Type B pancreatic cell (in vitro differentiated cells): ENCODE measurements around the gene ADGRV1. TPM values are rescaled to one million over a fixed set of nuclear protein-coding genes. Genes with fewer than 3 reads are reported as not detected.

ENCODE experiments used
- DNase-seq: peaks from one replicate; pipeline ENCODE4 v3.0.0; 2021; ENCODE audit warnings: mixed read lengths; ENCODE audit not compliant: unreplicated experiment; ENCODE audit errors: extremely low spot score
- H3K27ac Mint-ChIP-seq: 2 replicates; pipeline ENCODE4 v1.8.0; 2021; ENCODE audit warnings: mild to moderate bottlenecking, mixed read lengths
- H3K27me3 Mint-ChIP-seq: 2 replicates; pipeline ENCODE4 v1.8.0; 2021; ENCODE audit warnings: mixed read lengths
- H3K36me3 Mint-ChIP-seq: 2 replicates; pipeline ENCODE4 v1.8.0; 2021; ENCODE audit warnings: mixed read lengths
- H3K4me1 Mint-ChIP-seq: one replicate; pipeline ENCODE4 v1.8.0; 2021; ENCODE audit warnings: mixed read lengths; ENCODE audit not compliant: unreplicated experiment
- H3K4me3 Mint-ChIP-seq: 2 replicates; pipeline ENCODE4 v1.8.0; 2021; ENCODE audit warnings: mild to moderate bottlenecking, mixed read lengths
- H3K9me3 Mint-ChIP-seq: 2 replicates; pipeline ENCODE4 v1.8.0; 2021; ENCODE audit warnings: mixed read lengths
- total RNA-seq: library from RNA; stranded (reverse); gene quantifications from 2 replicates; pipeline ENCODE4 v1.2.1, GENCODE V29; 2021; ENCODE audit warnings: low replicate concordance
- TF ChIP-seq, protein P1 (sequence below): fragments of 200-600 bp; sonication (generic); conservative IDR thresholded peaks from 2 replicates; pipeline ENCODE4 v1.5.0; 2021; ENCODE audit warnings: antibody characterized with exemption, mild to moderate bottlenecking

The ADGRV1 gene
- total RNA-seq, 1 donor from 2014 or later: 29.5 TPM

DNA sequence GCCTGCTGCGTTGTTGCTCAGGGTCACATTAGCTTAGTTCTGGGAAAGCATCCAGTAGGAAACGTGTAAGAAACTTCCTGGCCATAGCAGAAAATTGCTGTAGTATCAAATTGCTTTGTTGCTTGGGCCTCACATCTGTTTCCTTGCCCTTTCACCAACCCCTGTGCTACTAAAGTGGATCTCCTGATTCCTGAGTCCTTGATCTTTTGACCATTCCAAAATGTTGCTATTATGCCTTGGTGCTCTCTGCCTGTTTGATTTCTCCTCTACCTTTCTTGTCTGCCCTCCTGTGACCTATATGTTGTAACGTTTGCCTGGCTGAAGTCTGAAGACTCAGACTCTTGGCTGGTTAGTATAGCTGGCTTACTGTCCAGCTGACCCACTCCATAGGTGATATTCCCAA is 350.5 kb downstream of the ADGRV1 start:
- no peak for DNase-seq
- TF ChIP-seq, protein P1, sequence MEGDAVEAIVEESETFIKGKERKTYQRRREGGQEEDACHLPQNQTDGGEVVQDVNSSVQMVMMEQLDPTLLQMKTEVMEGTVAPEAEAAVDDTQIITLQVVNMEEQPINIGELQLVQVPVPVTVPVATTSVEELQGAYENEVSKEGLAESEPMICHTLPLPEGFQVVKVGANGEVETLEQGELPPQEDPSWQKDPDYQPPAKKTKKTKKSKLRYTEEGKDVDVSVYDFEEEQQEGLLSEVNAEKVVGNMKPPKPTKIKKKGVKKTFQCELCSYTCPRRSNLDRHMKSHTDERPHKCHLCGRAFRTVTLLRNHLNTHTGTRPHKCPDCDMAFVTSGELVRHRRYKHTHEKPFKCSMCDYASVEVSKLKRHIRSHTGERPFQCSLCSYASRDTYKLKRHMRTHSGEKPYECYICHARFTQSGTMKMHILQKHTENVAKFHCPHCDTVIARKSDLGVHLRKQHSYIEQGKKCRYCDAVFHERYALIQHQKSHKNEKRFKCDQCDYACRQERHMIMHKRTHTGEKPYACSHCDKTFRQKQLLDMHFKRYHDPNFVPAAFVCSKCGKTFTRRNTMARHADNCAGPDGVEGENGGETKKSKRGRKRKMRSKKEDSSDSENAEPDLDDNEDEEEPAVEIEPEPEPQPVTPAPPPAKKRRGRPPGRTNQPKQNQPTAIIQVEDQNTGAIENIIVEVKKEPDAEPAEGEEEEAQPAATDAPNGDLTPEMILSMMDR: no peak
- no peaks in the 10 kb centered on the region for H3K36me3 Mint-ChIP-seq
- H3K9me3 Mint-ChIP-seq: no peaks in the 10 kb centered on the region
- no peak overlapping the region for H3K27ac Mint-ChIP-seq
- peaks cover 6% of the 10 kb centered on the region for H3K4me1 Mint-ChIP-seq
- H3K27me3 Mint-ChIP-seq: no peaks in the 10 kb centered on the region
- H3K4me3 Mint-ChIP-seq: no peak overlapping the region

GRCh38 chr5:90909940-90910339 is 351.3 kb downstream of the ADGRV1 start:
- H3K4me3 Mint-ChIP-seq: no peak overlapping the region
- no peaks in the 10 kb centered on the region for H3K27me3 Mint-ChIP-seq
- no peak overlapping the region for H3K27ac Mint-ChIP-seq
- no peaks in the 10 kb centered on the region for H3K36me3 Mint-ChIP-seq
- DNase-seq: no peak
- no peaks in the 10 kb centered on the region for H3K9me3 Mint-ChIP-seq
- H3K4me1 Mint-ChIP-seq: peaks cover 6% of the 10 kb centered on the region
- TF ChIP-seq, protein P1: no peak

DNA sequence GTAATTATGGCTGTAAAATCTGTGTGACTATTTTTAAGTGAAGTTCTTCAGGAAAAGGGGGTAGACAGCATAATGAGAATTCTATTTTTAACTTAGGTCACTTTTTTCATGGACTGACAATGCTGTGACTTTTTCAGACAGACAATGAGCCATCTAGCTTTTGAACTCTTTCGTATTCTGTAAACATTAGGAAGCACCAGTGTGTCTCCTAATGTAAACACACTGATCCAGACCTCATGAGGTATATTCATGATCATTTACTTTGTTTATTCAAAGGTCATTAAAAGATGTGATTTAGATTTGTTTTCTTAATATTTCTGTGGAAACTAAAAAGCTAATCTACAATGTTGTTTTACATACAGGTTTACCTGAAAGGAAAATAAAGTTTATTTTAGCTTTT is 352.6 kb downstream of the ADGRV1 start:
- no peak overlapping the region for H3K27ac Mint-ChIP-seq
- H3K27me3 Mint-ChIP-seq: no peaks in the 10 kb centered on the region
- H3K4me1 Mint-ChIP-seq: peaks cover 10% of the 10 kb centered on the region
- no peak for DNase-seq
- H3K4me3 Mint-ChIP-seq: no peak overlapping the region
- H3K9me3 Mint-ChIP-seq: no peaks in the 10 kb centered on the region
- TF ChIP-seq, protein P1: no peak
- H3K36me3 Mint-ChIP-seq: no peaks in the 10 kb centered on the region

GRCh38 chr5:90912476-90912875 is 353.9 kb downstream of the ADGRV1 start:
- TF ChIP-seq, protein P1: no peak
- H3K4me3 Mint-ChIP-seq: no peak overlapping the region

GRCh38 chr5:90915393-90915792 is 356.8 kb downstream of the ADGRV1 start:
- no peak overlapping the region for H3K4me3 Mint-ChIP-seq
- TF ChIP-seq, protein P1: no peak
- no peak for DNase-seq
- H3K27ac Mint-ChIP-seq: no peak overlapping the region
- H3K27me3 Mint-ChIP-seq: no peaks in the 10 kb centered on the region
- no peaks in the 10 kb centered on the region for H3K36me3 Mint-ChIP-seq
- H3K4me1 Mint-ChIP-seq: peaks cover 4% of the 10 kb centered on the region
- H3K9me3 Mint-ChIP-seq: no peaks in the 10 kb centered on the region

More at GRCh38 chr5:90912476-90912875, 353.9 kb downstream of the ADGRV1 start:
- no peak overlapping the region for H3K27ac Mint-ChIP-seq
- DNase-seq: no peak
- no peaks in the 10 kb centered on the region for H3K36me3 Mint-ChIP-seq
- H3K9me3 Mint-ChIP-seq: no peaks in the 10 kb centered on the region
- H3K4me1 Mint-ChIP-seq: peaks cover 10% of the 10 kb centered on the region
- H3K27me3 Mint-ChIP-seq: no peaks in the 10 kb centered on the region
